Tibial artery (tissue), 4 donors: ENCODE results near the gene ADCY4.

ENCODE experiments used
- DNase-seq, 2 donors: peaks; one replicate each; pipeline ENCODE4 v3.0.0-alpha.2; 2019
- H3K27ac ChIP-seq, 2 donors: fragments of 200-600 bp; sonication (generic) in 1 of 2; 1 replicate in 1 of 2; 2 replicates in 1 of 2; pipeline ENCODE4 v1.5.1; 2018 to 2019; ENCODE audit warnings: mild to moderate bottlenecking in 1 of 2
- H3K27me3 ChIP-seq, 2 donors: fragments of 200-600 bp; sonication (generic) in 1 of 2; one replicate each; pipeline versions ENCODE4 v1.5.1 to v1.6.0; 2016 to 2019
- H3K36me3 ChIP-seq, 3 donors: fragments of 200-600 bp; sonication (generic) in 2 of 3; one replicate each; pipeline ENCODE4 v1.5.1; 2016 to 2019; ENCODE audit warnings: mild to moderate bottlenecking in 2 of 3
- H3K4me1 ChIP-seq, 4 donors: fragments of 200-600 bp; sonication (generic) in 2 of 4; 1 replicate in 3 of 4; 2 replicates in 1 of 4; pipeline ENCODE4 v1.5.1; 2016 to 2019
- H3K4me3 ChIP-seq, 2 donors: fragments of 200-600 bp; sonication (generic) in 1 of 2; 1 replicate in 1 of 2; 2 replicates in 1 of 2; pipeline ENCODE4 v1.5.1; 2018 to 2019; ENCODE audit warnings: mild to moderate bottlenecking in 2 of 2
- H3K9me3 ChIP-seq, 3 donors: fragments of 200-600 bp; sonication (generic) in 1 of 3; one replicate each; pipeline ENCODE4 v1.5.1; 2016 to 2019
- CTCF ChIP-seq, 2 experiments: fragments of 200-600 bp in 1 of 2; fragments of 450-650 bp in 1 of 2; IDR thresholded peaks; one replicate each; pipeline ENCODE4 v1.5.1; 2017 to 2019; ENCODE audit warnings: antibody characterized with exemption in 2 of 2, mild to moderate bottlenecking in 1 of 2, moderate library complexity in 1 of 2
- intact Hi-C: fragments of 100-400 bp; cut with DNase I; formaldehyde crosslinking; loops from one replicate; pipeline ENCODE4 v1.15.0; 2023; ENCODE audit warnings: low total_unique reads

Gene ADCY4

GRCh38 chr14:24296341-24297157 lies 38.3 kb downstream of the ADCY4 start:
- no peak overlapping the region for H3K4me3 ChIP-seq
- DNase-seq: peak in 1 of 2 donors; percentile 52
- TF ChIP-seq CTCF (IDR thresholded peaks at IDR 0.05): peak; percentile 57 to 58
- H3K27me3 ChIP-seq: no peaks in the 10 kb centered on the region
- H3K4me1 ChIP-seq: peaks cover 0 to 34% (median 25%) of the 10 kb centered on the region in 4 donors
- no peak overlapping the region for H3K27ac ChIP-seq
- no peaks in the 10 kb centered on the region for H3K9me3 ChIP-seq
- H3K36me3 ChIP-seq: peaks cover 27 to 41% (median 33%) of the 10 kb centered on the region in 3 donors
- intact Hi-C loops: loop anchor here (5.0 kb wide), 1 partner anchor 54 kb away; the partner anchor contains the start of gene TINF2

- Histone ChIP-seq H3K27ac (no peak overlapping the region), H3K4me1 (peaks cover 0 to 8% (median 3%) of the 10 kb centered on the region in 4 donors), H3K36me3 (peaks cover 41 to 63% (median 51%) of the 10 kb centered on the region in 3 donors), H3K27me3 (no peaks in the 10 kb centered on the region), H3K9me3 (no peaks in the 10 kb centered on the region), H3K4me3 (no peak overlapping the region)
- DNase-seq: no peak
- intact Hi-C loops: no loop called here
- TF ChIP-seq CTCF (IDR thresholded peaks at IDR 0.05): no peak
These were observed 41.3 kb downstream of the ADCY4 start for GRCh38 chr14:24293525-24293924.

- no peaks in the 10 kb centered on the region for H3K9me3 ChIP-seq
- DNase-seq: no peak
- peaks cover 41 to 63% (median 51%) of the 10 kb centered on the region in 3 donors for H3K36me3 ChIP-seq
- no peak overlapping the region for H3K27ac ChIP-seq
- intact Hi-C loops: no loop called here
- no peak for TF ChIP-seq CTCF (IDR thresholded peaks at IDR 0.05)
- H3K4me3 ChIP-seq: no peak overlapping the region
- peaks cover 0 to 6% (median 2%) of the 10 kb centered on the region in 4 donors for H3K4me1 ChIP-seq
- H3K27me3 ChIP-seq: no peaks in the 10 kb centered on the region
These were observed 42.6 kb downstream of the ADCY4 start for GRCh38 chr14:24292118-24292807.

- DNase-seq: no peak
- Histone ChIP-seq H3K27ac (no peak overlapping the region), H3K4me1 (no peaks in the 10 kb centered on the region), H3K36me3 (peaks cover 41 to 61% (median 51%) of the 10 kb centered on the region in 3 donors), H3K9me3 (no peaks in the 10 kb centered on the region), H3K4me3 (no peak overlapping the region), H3K27me3 (no peaks in the 10 kb centered on the region)
- intact Hi-C loops: no loop called here
- TF ChIP-seq CTCF (IDR thresholded peaks at IDR 0.05): no peak
These were observed 43.3 kb downstream of the ADCY4 start for GRCh38 chr14:24291446-24292117.

- no peak for DNase-seq
- H3K36me3 ChIP-seq: peaks cover 34 to 52% (median 43%) of the 10 kb centered on the region in 3 donors
- H3K4me3 ChIP-seq: no peak overlapping the region
- H3K27ac ChIP-seq: no peak overlapping the region
- H3K9me3 ChIP-seq: no peaks in the 10 kb centered on the region
- H3K4me1 ChIP-seq: no peaks in the 10 kb centered on the region
- no peaks in the 10 kb centered on the region for H3K27me3 ChIP-seq
- intact Hi-C loops: no loop called here
- no peak for TF ChIP-seq CTCF (IDR thresholded peaks at IDR 0.05)
These were observed 44.1 kb downstream of the ADCY4 start for GRCh38 chr14:24290746-24291145.
